DOHH2 (cell line): Measurements from ENCODE around the gene SLC2A3.
"Not testable (repeated sequence)": the region's sequence is repeated elsewhere in the genome, so short reads cannot be mapped to it uniquely, and the experiment has no call there.

ENCODE experiments used
- EZH2phosphoT487 ChIP-seq: fragments of 200-600 bp; sonication (generic); IDR thresholded peaks from 2 replicates; pipeline ENCODE4 v1.6.1; 2017; ENCODE audit warnings: borderline replicate concordance, mild to moderate bottlenecking, antibody characterized with exemption, low read length, moderate library complexity, mixed read lengths
- TF ChIP-seq, protein P1 (sequence below): fragments of 200-600 bp; sonication (generic); IDR thresholded peaks from one replicate; pipeline ENCODE4 v1.5.1; 2014; ENCODE audit warnings: antibody characterized with exemption, mild to moderate bottlenecking, low read depth, low read length; ENCODE audit not compliant: poor library complexity, severe bottlenecking

GRCh38 chr12:7954877-7955276 is 18.9 kb upstream of the SLC2A3 start:
- TF ChIP-seq, protein P1, sequence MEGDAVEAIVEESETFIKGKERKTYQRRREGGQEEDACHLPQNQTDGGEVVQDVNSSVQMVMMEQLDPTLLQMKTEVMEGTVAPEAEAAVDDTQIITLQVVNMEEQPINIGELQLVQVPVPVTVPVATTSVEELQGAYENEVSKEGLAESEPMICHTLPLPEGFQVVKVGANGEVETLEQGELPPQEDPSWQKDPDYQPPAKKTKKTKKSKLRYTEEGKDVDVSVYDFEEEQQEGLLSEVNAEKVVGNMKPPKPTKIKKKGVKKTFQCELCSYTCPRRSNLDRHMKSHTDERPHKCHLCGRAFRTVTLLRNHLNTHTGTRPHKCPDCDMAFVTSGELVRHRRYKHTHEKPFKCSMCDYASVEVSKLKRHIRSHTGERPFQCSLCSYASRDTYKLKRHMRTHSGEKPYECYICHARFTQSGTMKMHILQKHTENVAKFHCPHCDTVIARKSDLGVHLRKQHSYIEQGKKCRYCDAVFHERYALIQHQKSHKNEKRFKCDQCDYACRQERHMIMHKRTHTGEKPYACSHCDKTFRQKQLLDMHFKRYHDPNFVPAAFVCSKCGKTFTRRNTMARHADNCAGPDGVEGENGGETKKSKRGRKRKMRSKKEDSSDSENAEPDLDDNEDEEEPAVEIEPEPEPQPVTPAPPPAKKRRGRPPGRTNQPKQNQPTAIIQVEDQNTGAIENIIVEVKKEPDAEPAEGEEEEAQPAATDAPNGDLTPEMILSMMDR = not testable (repeated sequence)
- not testable (repeated sequence) for TF ChIP-seq EZH2phosphoT487
